Femur (tissue), 1 donor: Measurements from ENCODE around the gene CNKSR3.

ENCODE experiments used
- DNase-seq: peaks from one replicate; pipeline ENCODE4 v3.0.0-alpha.2; 2017

CNKSR3 gene

GRCh38 chr6:154410619-154411072 is 99.8 kb downstream of the CNKSR3 start:
- peak; percentile 84 for DNase-seq

- DNase-seq: no peak
Observed at GRCh38 chr6:154408891-154409500, 101.5 kb downstream of the CNKSR3 start.

- DNase-seq: no peak
Observed at GRCh38 chr6:154407440-154407839, 103.0 kb downstream of the CNKSR3 start.

- no peak for DNase-seq
Observed at GRCh38 chr6:154406869-154407268, 103.6 kb downstream of the CNKSR3 start.

- no peak for DNase-seq
Observed at GRCh38 chr6:154406301-154406700, 104.2 kb downstream of the CNKSR3 start.

- DNase-seq: no peak
Observed at GRCh38 chr6:154404791-154405400, 105.6 kb downstream of the CNKSR3 start.

- peak; percentile 73 for DNase-seq
Observed at GRCh38 chr6:154403788-154404187, 106.7 kb downstream of the CNKSR3 start.

- DNase-seq: no peak
Observed at GRCh38 chr6:154402081-154402780, 108.3 kb downstream of the CNKSR3 start.

GRCh38 chr6:154399097-154399496 is 111.4 kb downstream of the CNKSR3 start:
- DNase-seq: no peak

- no peak for DNase-seq
Observed at GRCh38 chr6:154397491-154398195, 112.8 kb downstream of the CNKSR3 start.

- DNase-seq: no peak
Observed at GRCh38 chr6:154395878-154396277, 114.6 kb downstream of the CNKSR3 start.

- no peak for DNase-seq
Observed at GRCh38 chr6:154395316-154395715, 115.2 kb downstream of the CNKSR3 start.

- no peak for DNase-seq
Observed at GRCh38 chr6:154394571-154394970, 115.9 kb downstream of the CNKSR3 start.

- DNase-seq: no peak
Observed at GRCh38 chr6:154390034-154390433, 120.5 kb downstream of the CNKSR3 start.

GRCh38 chr6:154388803-154389202 is 121.7 kb downstream of the CNKSR3 start:
- no peak for DNase-seq

GRCh38 chr6:154386848-154387717 is 123.4 kb downstream of the CNKSR3 start:
- DNase-seq: no peak

- DNase-seq: no peak
Observed at GRCh38 chr6:154384191-154384590, 126.3 kb downstream of the CNKSR3 start.

GRCh38 chr6:154383273-154383672 is 127.2 kb downstream of the CNKSR3 start:
- DNase-seq: no peak

- DNase-seq: no peak
Observed at GRCh38 chr6:154382740-154383139, 127.7 kb downstream of the CNKSR3 start.

- DNase-seq: no peak
Observed at GRCh38 chr6:154381548-154381947, 128.9 kb downstream of the CNKSR3 start.

- no peak for DNase-seq
Observed at GRCh38 chr6:154380741-154381140, 129.7 kb downstream of the CNKSR3 start.

- no peak for DNase-seq
Observed at GRCh38 chr6:154379585-154379984, 130.9 kb downstream of the CNKSR3 start.

GRCh38 chr6:154378518-154378917 is 132.0 kb downstream of the CNKSR3 start:
- no peak for DNase-seq
